Measurements from ENCODE around the gene UNK.

Gene UNK

GRCh38 chr17:75818326-75818885 is 33.8 kb downstream of the UNK start:
- no peak for TF ChIP-seq CTCF (conservative IDR thresholded peaks at IDR 0.05)
- H3K27ac ChIP-seq = no peak overlapping the region

GRCh38 chr17:75819116-75819515 is 34.5 kb downstream of the UNK start:
- H3K27ac ChIP-seq = no peak overlapping the region
- TF ChIP-seq CTCF (conservative IDR thresholded peaks at IDR 0.05) = 0 out of 2 replicates have a peak, but pooled peaks have one; percentile 10

- TF ChIP-seq CTCF (conservative IDR thresholded peaks at IDR 0.05) = no peak
- H3K27ac ChIP-seq = peak overlapping the region; percentile 80; the same call in 1 of the 2 replicates
Measured at GRCh38 chr17:75819678-75820077, 35.1 kb downstream of the UNK start.

- TF ChIP-seq CTCF (conservative IDR thresholded peaks at IDR 0.05) = no peak
- peak overlapping the region; percentile 80 for H3K27ac ChIP-seq
Measured at GRCh38 chr17:75820094-75821080, 35.8 kb downstream of the UNK start.

GRCh38 chr17:75821552-75821951 is 36.9 kb downstream of the UNK start:
- peak overlapping the region; percentile 80 for H3K27ac ChIP-seq
- TF ChIP-seq CTCF (conservative IDR thresholded peaks at IDR 0.05) = no peak

- TF ChIP-seq CTCF (conservative IDR thresholded peaks at IDR 0.05) = no peak
- peak overlapping the region; percentile 80 for H3K27ac ChIP-seq
Measured at GRCh38 chr17:75822119-75822799, 37.7 kb downstream of the UNK start.

- TF ChIP-seq CTCF (conservative IDR thresholded peaks at IDR 0.05) = no peak
- peak overlapping the region; percentile 80 for H3K27ac ChIP-seq
Measured at GRCh38 chr17:75822800-75823166, 38.2 kb downstream of the UNK start.
